ENCODE data around the gene CDK6. TPM values are rescaled to one million over a fixed set of nuclear protein-coding genes. Genes with fewer than 3 reads are reported as not detected.

Gene CDK6
- total and polyA plus RNA-seq, 10 of the 15 experiments (the other 5 are each of a cell fraction or from before 2014, with no cell fraction given): 8.0 to 118 (median 45.8) TPM

DNA sequence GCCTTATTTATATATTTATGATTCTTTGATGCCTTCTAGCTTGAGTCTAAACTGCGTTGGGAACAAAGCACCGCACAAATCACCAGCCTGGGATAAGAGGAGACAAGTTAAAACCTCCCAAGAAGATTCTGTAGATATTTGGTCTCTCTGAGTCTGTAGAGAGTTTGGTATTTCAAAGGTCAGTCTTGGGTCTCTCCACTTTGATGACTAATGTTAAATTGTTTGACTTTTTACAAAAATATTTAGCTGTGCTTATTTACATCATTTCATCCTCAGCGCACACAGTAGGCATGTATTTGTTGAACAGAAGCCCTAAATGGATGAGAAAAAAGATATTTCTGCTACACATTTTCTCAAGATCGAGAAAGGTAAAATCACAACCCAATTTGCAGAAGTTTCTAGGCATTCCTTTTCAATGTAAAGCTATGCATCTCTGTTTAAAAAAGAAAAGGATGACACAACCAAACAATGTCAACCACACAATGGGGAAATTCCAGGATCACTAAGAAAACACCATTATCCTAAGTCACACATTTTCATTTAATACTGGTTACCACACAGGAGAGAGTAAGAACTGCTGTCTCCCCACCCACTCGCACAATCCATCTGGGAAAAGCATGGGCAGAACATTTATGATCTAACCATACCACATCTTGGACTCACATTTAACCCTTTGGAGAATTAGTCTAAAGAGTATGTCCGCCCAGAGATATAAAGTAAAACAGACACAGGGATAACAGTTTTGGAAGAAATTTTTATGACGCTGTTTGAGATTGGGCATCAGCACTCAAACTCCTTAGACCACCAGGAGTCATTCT lies 4.4 kb downstream of the CDK6 start (continued):
- TF ChIP-seq MEF2A (IDR thresholded peaks at IDR 0.05; ENCODE audit: insufficient read depth, low read depth, low read length) (0 out of 2 replicates have a peak, but pooled peaks have one; percentile 13), ZNF384 (IDR thresholded peaks at IDR 0.05; ENCODE audit: borderline replicate concordance, low read depth, low read length) (no peak), BACH1 (IDR thresholded peaks at IDR 0.05; ENCODE audit: borderline replicate concordance) (no peak), ZNF24 (IDR thresholded peaks at IDR 0.05) (0 out of 2 replicates have a peak, but pooled peaks have one; percentile 38), ATF3 (IDR thresholded peaks at IDR 0.05; ENCODE audit: borderline replicate concordance, extremely low read depth, low read depth, low read length) (no peak), EZH2 (IDR thresholded peaks at IDR 0.05; ENCODE audit: borderline replicate concordance, control insufficient read depth, low read depth, low read length) (no peak), RBBP5 (conservative IDR thresholded peaks at IDR 0.05) (no peak), NRF1 (conservative IDR thresholded peaks at IDR 0.05; ENCODE audit: low read depth, low read length) (no peak)
- TF ChIP-seq, protein P1, sequence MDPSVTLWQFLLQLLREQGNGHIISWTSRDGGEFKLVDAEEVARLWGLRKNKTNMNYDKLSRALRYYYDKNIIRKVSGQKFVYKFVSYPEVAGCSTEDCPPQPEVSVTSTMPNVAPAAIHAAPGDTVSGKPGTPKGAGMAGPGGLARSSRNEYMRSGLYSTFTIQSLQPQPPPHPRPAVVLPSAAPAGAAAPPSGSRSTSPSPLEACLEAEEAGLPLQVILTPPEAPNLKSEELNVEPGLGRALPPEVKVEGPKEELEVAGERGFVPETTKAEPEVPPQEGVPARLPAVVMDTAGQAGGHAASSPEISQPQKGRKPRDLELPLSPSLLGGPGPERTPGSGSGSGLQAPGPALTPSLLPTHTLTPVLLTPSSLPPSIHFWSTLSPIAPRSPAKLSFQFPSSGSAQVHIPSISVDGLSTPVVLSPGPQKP (IDR thresholded peaks at IDR 0.05; ENCODE audit: low read depth, low read length): no peak
- TF ChIP-seq, protein P2, sequence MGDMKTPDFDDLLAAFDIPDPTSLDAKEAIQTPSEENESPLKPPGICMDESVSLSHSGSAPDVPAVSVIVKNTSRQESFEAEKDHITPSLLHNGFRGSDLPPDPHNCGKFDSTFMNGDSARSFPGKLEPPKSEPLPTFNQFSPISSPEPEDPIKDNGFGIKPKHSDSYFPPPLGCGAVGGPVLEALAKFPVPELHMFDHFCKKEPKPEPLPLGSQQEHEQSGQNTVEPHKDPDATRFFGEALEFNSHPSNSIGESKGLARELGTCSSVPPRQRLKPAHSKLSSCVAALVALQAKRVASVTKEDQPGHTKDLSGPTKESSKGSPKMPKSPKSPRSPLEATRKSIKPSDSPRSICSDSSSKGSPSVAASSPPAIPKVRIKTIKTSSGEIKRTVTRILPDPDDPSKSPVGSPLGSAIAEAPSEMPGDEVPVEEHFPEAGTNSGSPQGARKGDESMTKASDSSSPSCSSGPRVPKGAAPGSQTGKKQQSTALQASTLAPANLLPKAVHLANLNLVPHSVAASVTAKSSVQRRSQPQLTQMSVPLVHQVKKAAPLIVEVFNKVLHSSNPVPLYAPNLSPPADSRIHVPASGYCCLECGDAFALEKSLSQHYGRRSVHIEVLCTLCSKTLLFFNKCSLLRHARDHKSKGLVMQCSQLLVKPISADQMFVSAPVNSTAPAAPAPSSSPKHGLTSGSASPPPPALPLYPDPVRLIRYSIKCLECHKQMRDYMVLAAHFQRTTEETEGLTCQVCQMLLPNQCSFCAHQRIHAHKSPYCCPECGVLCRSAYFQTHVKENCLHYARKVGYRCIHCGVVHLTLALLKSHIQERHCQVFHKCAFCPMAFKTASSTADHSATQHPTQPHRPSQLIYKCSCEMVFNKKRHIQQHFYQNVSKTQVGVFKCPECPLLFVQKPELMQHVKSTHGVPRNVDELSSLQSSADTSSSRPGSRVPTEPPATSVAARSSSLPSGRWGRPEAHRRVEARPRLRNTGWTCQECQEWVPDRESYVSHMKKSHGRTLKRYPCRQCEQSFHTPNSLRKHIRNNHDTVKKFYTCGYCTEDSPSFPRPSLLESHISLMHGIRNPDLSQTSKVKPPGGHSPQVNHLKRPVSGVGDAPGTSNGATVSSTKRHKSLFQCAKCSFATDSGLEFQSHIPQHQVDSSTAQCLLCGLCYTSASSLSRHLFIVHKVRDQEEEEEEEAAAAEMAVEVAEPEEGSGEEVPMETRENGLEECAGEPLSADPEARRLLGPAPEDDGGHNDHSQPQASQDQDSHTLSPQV (IDR thresholded peaks at IDR 0.05): no peak
- TF ChIP-seq, protein P3, sequence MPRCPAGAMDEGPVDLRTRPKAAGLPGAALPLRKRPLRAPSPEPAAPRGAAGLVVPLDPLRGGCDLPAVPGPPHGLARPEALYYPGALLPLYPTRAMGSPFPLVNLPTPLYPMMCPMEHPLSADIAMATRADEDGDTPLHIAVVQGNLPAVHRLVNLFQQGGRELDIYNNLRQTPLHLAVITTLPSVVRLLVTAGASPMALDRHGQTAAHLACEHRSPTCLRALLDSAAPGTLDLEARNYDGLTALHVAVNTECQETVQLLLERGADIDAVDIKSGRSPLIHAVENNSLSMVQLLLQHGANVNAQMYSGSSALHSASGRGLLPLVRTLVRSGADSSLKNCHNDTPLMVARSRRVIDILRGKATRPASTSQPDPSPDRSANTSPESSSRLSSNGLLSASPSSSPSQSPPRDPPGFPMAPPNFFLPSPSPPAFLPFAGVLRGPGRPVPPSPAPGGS (IDR thresholded peaks at IDR 0.05; ENCODE audit: borderline replicate concordance, insufficient read depth, low read depth, low read length, poor library complexity, severe bottlenecking): peak; percentile 17

Measured in GM12878 (cell line).